ENCODE results near the gene RYK. TPM values are rescaled to one million over a fixed set of nuclear protein-coding genes. Genes with fewer than 3 reads are reported as not detected.

RYK gene
- total RNA-seq, 1 experiment from 2014 or later, result 55.2 TPM

DNA sequence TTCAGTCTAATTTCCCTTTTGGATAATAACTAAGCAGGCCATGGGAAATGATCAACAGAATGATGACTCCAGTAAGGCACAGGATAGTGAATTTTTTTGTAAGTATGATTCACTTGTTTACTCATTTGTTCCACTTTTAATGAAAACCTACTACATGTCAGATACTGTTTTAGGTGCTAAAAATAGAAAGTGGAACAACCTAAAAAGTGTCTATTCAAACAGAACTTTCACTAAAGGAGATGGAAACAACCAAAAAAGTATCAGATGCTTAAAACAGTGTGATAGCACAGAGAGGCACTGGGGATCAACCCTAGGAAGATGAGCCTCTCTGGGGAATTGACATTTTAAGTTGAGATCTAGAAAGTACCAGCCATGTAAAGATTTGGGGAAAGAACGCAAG is 11.1 kb downstream of the RYK start:
- RAD21 ChIA-PET (ENCODE audit: low non-redundant PET in 1 of 2, low total read pairs in 2 of 2, uncharacterized antibody in 2 of 2, unreplicated experiment in 2 of 2), result no interaction called here

DNA sequence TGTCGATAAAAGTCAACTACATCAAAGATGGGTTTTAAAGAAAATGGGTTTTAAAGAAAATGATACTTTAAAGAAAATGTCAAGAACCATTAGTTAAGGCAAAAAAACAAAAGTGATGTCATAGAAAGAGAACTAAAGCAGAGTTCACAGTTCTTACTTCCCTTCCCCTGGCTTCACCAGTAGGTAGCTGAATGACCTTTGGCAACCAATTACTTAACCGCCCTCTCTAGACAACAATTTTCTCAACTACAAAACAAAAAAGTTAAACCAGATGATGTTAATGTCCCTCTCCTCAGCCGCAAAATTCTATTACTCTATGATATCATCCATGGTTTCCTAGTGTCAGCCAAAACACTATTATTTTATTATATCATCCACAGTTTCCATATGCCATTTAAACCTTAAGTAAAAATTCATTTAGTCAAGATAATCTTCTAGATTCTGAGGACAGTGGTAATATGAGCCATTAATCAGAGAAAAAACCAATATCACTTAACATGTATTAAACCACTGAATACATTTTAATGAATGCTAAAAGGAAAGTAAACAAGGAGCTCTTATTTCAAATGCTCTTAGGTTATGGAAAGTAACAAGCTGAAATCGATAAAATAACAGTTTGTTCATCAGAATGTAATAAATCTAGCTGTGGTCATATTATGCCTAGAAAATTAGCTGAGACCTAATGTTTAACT is 13.1 kb downstream of the RYK start:
- intact Hi-C loops (cut with micrococcal nuclease), result no loop called here
- H3K9me2 ChIP-seq (ENCODE audit: insufficient read depth), result no peaks in the 10 kb centered on the region
- CTCF ChIA-PET, result interaction anchor here (1.6 to 2.1 kb wide), 2 partner anchors 13 to 26 kb away, joined by 3 to 8 read pairs; no protein-coding TSS in a partner anchor
- RAD21 ChIA-PET (ENCODE audit: low non-redundant PET in 1 of 2, low total read pairs in 2 of 2, uncharacterized antibody in 2 of 2, unreplicated experiment in 2 of 2), result no interaction called here
- no TSS peak for BruUV-seq (replicated peaks)
- no peak overlapping the region for H3K9ac ChIP-seq (ENCODE audit: low read length)
- H3K9me3 ChIP-seq (ENCODE audit: control insufficient read depth in 1 of 2, insufficient read depth in 1 of 2, low read depth in 1 of 2, low read length in 2 of 2), result no peaks in the 10 kb centered on the region
- no peaks in the 10 kb centered on the region for H3K27me3 ChIP-seq (ENCODE audit: insufficient read depth, low read length)
- no peak overlapping the region for H3K4me2 ChIP-seq (ENCODE audit: low read length)
- H3K27ac ChIP-seq (ENCODE audit: low read depth, low read length), result no peak overlapping the region
- H3K4me1 ChIP-seq (ENCODE audit: control insufficient read depth in 1 of 2, insufficient read depth in 2 of 2, low read length in 2 of 2), result peaks cover 10 to 26% of the 10 kb centered on the region in 2 experiments
- TF ChIP-seq SIN3A (IDR thresholded peaks at IDR 0.05; ENCODE audit: low read depth), result no peak
- no peak for TF ChIP-seq ZFX (IDR thresholded peaks at IDR 0.05)
- H2AFZ ChIP-seq (ENCODE audit: low read depth, low read length, poor library complexity, severe bottlenecking), result no peak overlapping the region
- no peak overlapping the region for H3K4me3 ChIP-seq (replicated peaks in 1 of 2; ENCODE audit: low read depth in 1 of 2, low read length in 2 of 2)
- peaks cover 100% of the 10 kb centered on the region for H3K79me2 ChIP-seq (ENCODE audit: insufficient read depth, low read length)
- peaks cover 23% of the 10 kb centered on the region; the same call in 1 of the 2 replicates for H4K20me1 ChIP-seq (ENCODE audit: insufficient read depth)
- no peaks in the 10 kb centered on the region for H3K36me3 ChIP-seq (ENCODE audit: control insufficient read depth in 1 of 2, insufficient read depth in 2 of 2, low read length in 2 of 2)
- ATAC-seq, result no peak
- DNase-seq (ENCODE audit: low read depth, low spot score), result no peak
- POLR2A ChIA-PET, result no interaction called here

More for the DNA sequence above, 11.1 kb downstream of the RYK start:
- DNase-seq (ENCODE audit: low read depth, low spot score), result no peak
- peaks cover 25 to 45% of the 10 kb centered on the region in 2 experiments for H3K4me1 ChIP-seq (ENCODE audit: control insufficient read depth in 1 of 2, insufficient read depth in 2 of 2, low read length in 2 of 2)
- H3K79me2 ChIP-seq (ENCODE audit: insufficient read depth, low read length), result peaks cover 100% of the 10 kb centered on the region
- ATAC-seq, result no peak
- TF ChIP-seq FOSL1 (IDR thresholded peaks at IDR 0.05; ENCODE audit: low read depth) (peak; percentile 31; the same call in 1 of the 2 replicates), EZH2phosphoT487 (IDR thresholded peaks at IDR 0.05; ENCODE audit: borderline replicate concordance) (no peak), POLR2AphosphoS5 (IDR thresholded peaks at IDR 0.05; ENCODE audit: low read depth, low read length) (no peak), ZFX (IDR thresholded peaks at IDR 0.05) (no peak), JUND (IDR thresholded peaks at IDR 0.05) (0 out of 2 replicates have a peak, but pooled peaks have one; percentile 15), ZNF274 (IDR thresholded peaks at IDR 0.05; ENCODE audit: low read depth, low read length) (no peak), RAD21 (IDR thresholded peaks at IDR 0.05; ENCODE audit: low read depth) (no peak)
- TF ChIP-seq, protein P1, sequence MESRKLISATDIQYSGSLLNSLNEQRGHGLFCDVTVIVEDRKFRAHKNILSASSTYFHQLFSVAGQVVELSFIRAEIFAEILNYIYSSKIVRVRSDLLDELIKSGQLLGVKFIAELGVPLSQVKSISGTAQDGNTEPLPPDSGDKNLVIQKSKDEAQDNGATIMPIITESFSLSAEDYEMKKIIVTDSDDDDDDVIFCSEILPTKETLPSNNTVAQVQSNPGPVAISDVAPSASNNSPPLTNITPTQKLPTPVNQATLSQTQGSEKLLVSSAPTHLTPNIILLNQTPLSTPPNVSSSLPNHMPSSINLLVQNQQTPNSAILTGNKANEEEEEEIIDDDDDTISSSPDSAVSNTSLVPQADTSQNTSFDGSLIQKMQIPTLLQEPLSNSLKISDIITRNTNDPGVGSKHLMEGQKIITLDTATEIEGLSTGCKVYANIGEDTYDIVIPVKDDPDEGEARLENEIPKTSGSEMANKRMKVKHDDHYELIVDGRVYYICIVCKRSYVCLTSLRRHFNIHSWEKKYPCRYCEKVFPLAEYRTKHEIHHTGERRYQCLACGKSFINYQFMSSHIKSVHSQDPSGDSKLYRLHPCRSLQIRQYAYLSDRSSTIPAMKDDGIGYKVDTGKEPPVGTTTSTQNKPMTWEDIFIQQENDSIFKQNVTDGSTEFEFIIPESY (IDR thresholded peaks at IDR 0.05; ENCODE audit: extremely low read depth, insufficient replicate concordance, low read length), result no peak
- CTCF ChIA-PET, result no interaction called here
- H3K36me3 ChIP-seq (ENCODE audit: control insufficient read depth in 1 of 2, insufficient read depth in 2 of 2, low read length in 2 of 2), result no peaks in the 10 kb centered on the region
- POLR2A ChIA-PET, result no interaction called here
- no peak overlapping the region for H3K4me3 ChIP-seq (replicated peaks in 1 of 2; ENCODE audit: low read depth in 1 of 2, low read length in 2 of 2)
- H3K9me2 ChIP-seq (ENCODE audit: insufficient read depth), result no peaks in the 10 kb centered on the region
- H3K27me3 ChIP-seq (ENCODE audit: insufficient read depth, low read length), result no peaks in the 10 kb centered on the region
- no peak overlapping the region for H2AFZ ChIP-seq (ENCODE audit: low read depth, low read length, poor library complexity, severe bottlenecking)
- no peaks in the 10 kb centered on the region for H3K9me3 ChIP-seq (ENCODE audit: control insufficient read depth in 1 of 2, insufficient read depth in 1 of 2, low read depth in 1 of 2, low read length in 2 of 2)
- no TSS peak for BruUV-seq (replicated peaks)
- H4K20me1 ChIP-seq (ENCODE audit: insufficient read depth), result peaks cover 23% of the 10 kb centered on the region; the same call in 1 of the 2 replicates
- intact Hi-C loops (cut with micrococcal nuclease), result no loop called here
- no peak overlapping the region for H3K9ac ChIP-seq (ENCODE audit: low read length)
- H3K27ac ChIP-seq (ENCODE audit: low read depth, low read length), result no peak overlapping the region
- H3K4me2 ChIP-seq (ENCODE audit: low read length), result no peak overlapping the region

Measured in HCT116 (cell line).